Measurements from ENCODE around the gene NUDT17.

NUDT17 gene

DNA sequence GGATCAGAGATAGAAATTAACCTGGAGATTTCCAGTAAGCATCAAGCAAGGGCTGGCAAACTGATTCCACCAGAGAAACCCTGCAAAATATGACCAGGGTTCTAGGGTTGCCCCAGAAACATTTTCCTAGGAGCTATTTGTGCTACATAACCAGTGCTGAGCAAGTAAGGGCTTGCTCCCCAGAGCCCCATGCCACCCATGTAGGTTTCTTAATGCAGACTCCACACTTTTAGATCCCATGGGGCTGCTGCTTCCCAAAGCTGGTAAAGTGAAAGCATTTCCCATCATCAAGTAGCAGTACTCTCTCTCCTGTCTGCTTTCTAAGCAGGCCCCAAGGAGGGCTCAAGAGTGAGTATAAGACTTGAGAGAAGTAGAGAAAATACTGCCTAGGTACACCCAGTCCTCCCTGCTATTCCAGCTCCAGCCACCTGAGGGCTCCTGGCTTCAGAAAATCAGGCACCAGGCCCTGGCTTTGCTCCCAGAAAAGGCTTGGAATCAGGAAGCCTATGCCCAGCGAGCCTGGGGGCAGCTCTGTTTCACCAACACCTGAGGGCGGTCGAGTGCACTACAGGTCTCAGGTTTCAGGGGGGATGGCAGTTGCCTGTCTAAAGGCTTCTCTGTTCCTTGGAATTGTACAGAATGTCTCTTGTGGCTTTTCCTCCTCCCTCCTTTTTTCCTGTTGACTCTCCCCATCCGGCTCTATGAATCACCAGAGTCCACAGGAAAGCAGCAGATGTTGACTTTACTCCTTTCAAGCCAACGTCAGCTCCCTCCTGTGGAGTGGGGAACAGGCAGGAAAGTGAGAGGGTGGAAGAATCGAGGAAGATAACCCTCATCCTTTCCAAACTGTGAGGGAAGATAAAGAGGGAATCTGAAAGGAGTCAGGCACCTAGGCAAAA is 46.4 kb downstream of the NUDT17 start:
- DNase-seq, result peak; percentile 72 to 74

- no peak for DNase-seq
Measured at GRCh38 chr1:145892486-145893087, 47.2 kb downstream of the NUDT17 start.

- DNase-seq, result no peak
Measured at GRCh38 chr1:145893306-145894055, 48.1 kb downstream of the NUDT17 start.

DNA sequence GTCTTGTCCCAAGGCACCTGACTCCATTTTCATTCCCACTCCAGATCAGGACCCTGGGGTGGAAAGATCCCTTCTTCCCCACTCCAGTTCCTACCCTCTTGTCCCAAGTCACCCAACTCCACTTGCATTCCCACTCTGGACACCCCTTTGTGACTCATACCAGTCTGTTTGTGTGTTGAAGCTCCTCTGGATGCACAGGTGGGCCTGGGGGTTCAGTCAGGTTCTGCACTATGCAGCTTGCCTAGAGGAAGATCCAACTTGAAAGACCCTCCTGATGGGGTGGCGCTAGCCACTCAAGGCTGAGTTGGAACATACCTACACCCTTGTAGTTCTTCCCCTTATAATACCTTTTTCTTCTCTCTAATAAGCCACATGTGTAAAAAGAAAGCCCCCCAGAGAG is 50.0 kb downstream of the NUDT17 start:
- no peak for DNase-seq

- no peak for DNase-seq
Measured at GRCh38 chr1:145897969-145898368, 52.5 kb downstream of the NUDT17 start.
